Measurements from ENCODE around the gene MRPL38. TPM values are rescaled to one million over a fixed set of nuclear protein-coding genes. Genes with fewer than 3 reads are reported as not detected.

Gene MRPL38
- total RNA-seq, 1 experiment from 2014 or later, result 127 TPM

GRCh38 chr17:75933808-75934207 lies 29.1 kb upstream of the MRPL38 start:
- BruUV-seq (replicated peaks), result no TSS peak
- ChIA-PET CTCF (no interaction called here), POLR2A (ENCODE audit: unreplicated experiment) (no interaction called here)
- H2AFZ ChIP-seq, result no peak overlapping the region
- H3K4me1 ChIP-seq (replicated peaks; ENCODE audit: insufficient read depth), result no peaks in the 10 kb centered on the region
- no peak for TF ChIP-seq EZH2 (IDR thresholded peaks at IDR 0.05; ENCODE audit: low read depth)
- TF ChIP-seq CTCF (conservative IDR thresholded peaks at IDR 0.05), result no peak
- no peaks in the 10 kb centered on the region for H3K9me2 ChIP-seq (ENCODE audit: insufficient read depth)
- no peak overlapping the region for H3K27ac ChIP-seq
- H3K27me3 ChIP-seq (ENCODE audit: insufficient read depth, low read depth), result no peaks in the 10 kb centered on the region
- intact Hi-C loops (cut with micrococcal nuclease; ENCODE audit: unreplicated experiment), result no loop called here
- no peak overlapping the region for H3K4me3 ChIP-seq
- H3K9me3 ChIP-seq (ENCODE audit: insufficient read depth, low read depth), result no peaks in the 10 kb centered on the region
- H3K36me3 ChIP-seq (ENCODE audit: low read depth), result no peaks in the 10 kb centered on the region
- H3K4me2 ChIP-seq, result no peak overlapping the region
- H3F3A ChIP-seq (ENCODE audit: insufficient read depth, low read depth), result no peaks in the 10 kb centered on the region; the same call in 1 of the 2 replicates
- no peak for DNase-seq
- H3K79me2 ChIP-seq (ENCODE audit: low read depth), result no peaks in the 10 kb centered on the region
- H4K20me1 ChIP-seq (ENCODE audit: insufficient read depth), result no peaks in the 10 kb centered on the region

GRCh38 chr17:75932852-75933251 lies 28.2 kb upstream of the MRPL38 start:
- CTCF ChIA-PET, result no interaction called here
- Histone ChIP-seq H4K20me1 (ENCODE audit: insufficient read depth) (no peaks in the 10 kb centered on the region), H3K9me3 (ENCODE audit: insufficient read depth, low read depth) (no peaks in the 10 kb centered on the region), H2AFZ (no peak overlapping the region), H3K79me2 (ENCODE audit: low read depth) (no peaks in the 10 kb centered on the region), H3F3A (ENCODE audit: insufficient read depth, low read depth) (no peaks in the 10 kb centered on the region; the same call in 1 of the 2 replicates), H3K4me2 (no peak overlapping the region), H3K27me3 (ENCODE audit: insufficient read depth, low read depth) (no peaks in the 10 kb centered on the region), H3K27ac (no peak overlapping the region), H3K36me3 (ENCODE audit: low read depth) (no peaks in the 10 kb centered on the region), H3K4me3 (no peak overlapping the region), H3K4me1 (replicated peaks; ENCODE audit: insufficient read depth) (no peaks in the 10 kb centered on the region), H3K9me2 (ENCODE audit: insufficient read depth) (no peaks in the 10 kb centered on the region)
- intact Hi-C loops (cut with micrococcal nuclease; ENCODE audit: unreplicated experiment), result no loop called here
- DNase-seq, result no peak
- TF ChIP-seq EZH2 (IDR thresholded peaks at IDR 0.05; ENCODE audit: low read depth), result no peak
- TF ChIP-seq CTCF (conservative IDR thresholded peaks at IDR 0.05), result no peak
- POLR2A ChIA-PET (ENCODE audit: unreplicated experiment), result no interaction called here
- BruUV-seq (replicated peaks), result no TSS peak

GRCh38 chr17:75931062-75931461 lies 26.4 kb upstream of the MRPL38 start:
- intact Hi-C loops (cut with micrococcal nuclease; ENCODE audit: unreplicated experiment), result no loop called here
- TF ChIP-seq EZH2 (IDR thresholded peaks at IDR 0.05; ENCODE audit: low read depth) (no peak), CTCF (conservative IDR thresholded peaks at IDR 0.05) (no peak)
- H3K4me3 ChIP-seq, result no peak overlapping the region
- DNase-seq, result no peak
- no peaks in the 10 kb centered on the region for H3K79me2 ChIP-seq (ENCODE audit: low read depth)
- no peak overlapping the region for H3K27ac ChIP-seq
- H3K9me2 ChIP-seq (ENCODE audit: insufficient read depth), result no peaks in the 10 kb centered on the region
- no peaks in the 10 kb centered on the region for H3K36me3 ChIP-seq (ENCODE audit: low read depth)
- H3F3A ChIP-seq (ENCODE audit: insufficient read depth, low read depth), result no peaks in the 10 kb centered on the region; the same call in 1 of the 2 replicates
- BruUV-seq (replicated peaks), result no TSS peak
- no peaks in the 10 kb centered on the region for H3K4me1 ChIP-seq (replicated peaks; ENCODE audit: insufficient read depth)
- POLR2A ChIA-PET (ENCODE audit: unreplicated experiment), result interaction anchor here (0.6 kb wide), 1 partner anchor 475 kb away, joined by 4 read pairs; the partner anchor contains the start of gene TMEM94
- no peaks in the 10 kb centered on the region for H3K9me3 ChIP-seq (ENCODE audit: insufficient read depth, low read depth)
- H4K20me1 ChIP-seq (ENCODE audit: insufficient read depth), result no peaks in the 10 kb centered on the region
- H3K27me3 ChIP-seq (ENCODE audit: insufficient read depth, low read depth), result no peaks in the 10 kb centered on the region
- H2AFZ ChIP-seq, result no peak overlapping the region
- CTCF ChIA-PET, result no interaction called here
- no peak overlapping the region for H3K4me2 ChIP-seq

All from PC-9 (cell line).